GM19328 (cell line): Measurements from ENCODE around the gene ACVR1B.

Experiments used
- ATAC-seq: cut with Tn5 transposase; IDR thresholded peaks from one replicate; pipeline ENCODE4 v1.9.1; 2021; ENCODE audit warnings: mild to moderate bottlenecking, moderate library complexity; ENCODE audit not compliant: unreplicated experiment

The ACVR1B gene

GRCh38 chr12:52042706-52043385 lies 91.3 kb downstream of the ACVR1B start:
- no peak for ATAC-seq

- no peak for ATAC-seq
Measured at GRCh38 chr12:52043386-52044212, 92.1 kb downstream of the ACVR1B start.

- no peak for ATAC-seq
Measured at GRCh38 chr12:52044292-52044983, 92.9 kb downstream of the ACVR1B start.

- no peak for ATAC-seq
Measured at GRCh38 chr12:52045794-52046199, 94.3 kb downstream of the ACVR1B start.
